K562 (cell line): Measurements from ENCODE around the gene CREG2. TPM values are rescaled to one million over a fixed set of nuclear protein-coding genes. Genes with fewer than 3 reads are reported as not detected.

Source experiments
- ATAC-seq: fragments of 200-7000 bp; cut with Tn5 transposase; 3 replicates; pipeline ENCODE4 v1.9.1; 2020; ENCODE audit warnings: moderate library complexity
- BruUV-seq: library from RNA; stranded (reverse); fragments of 400-500 nt; replicated peaks from 2 replicates; lab custom pipeline; 2021; lab: Mats Ljungman, UMichigan
- CTCF ChIA-PET: fragments of 300-600 bp; formaldehyde crosslinking; extraction: SDS; loops from one replicate; lab custom pipeline; 2021; ENCODE audit warnings: low intra/inter-chr PET ratio; lab: Yijun Ruan, JAX
- POLR2A ChIA-PET: fragments of 300-600, 350-650 bp; sonication (Branson Sonifier 250); formaldehyde crosslinking; extraction: SDS; loops from one replicate; lab custom pipeline; 2021; ENCODE audit warnings: antibody characterized with exemption, inconsistent platforms; lab: Yijun Ruan, JAX
- DNase-seq, 4 experiments: peaks; one replicate each; pipeline versions ENCODE4 v3.0.0 to v3.0.0-alpha.2; 2011 to 2018; ENCODE audit warnings: low spot score in 3 of 4, mixed read lengths in 3 of 4; ENCODE audit errors: extremely low read depth in 1 of 4
- FAIRE-seq: peaks from 2 replicates; lab custom pipeline; 2011; peaks lifted over from hg19 to GRCh38; lab: Jason Lieb, UNC
- H2AFZ ChIP-seq: 2 replicates; pipeline ENCODE4 v1.6.0; 2011; ENCODE audit warnings: low read depth, low read length, control low read depth, inconsistent platforms
- H3K27ac ChIP-seq: fragments of 200-600 bp; 3 replicates; pipeline ENCODE4 v1.8.0; 2011; ENCODE audit warnings: low read depth, mild to moderate bottlenecking, control low read depth, inconsistent platforms, low read length, moderate library complexity, mixed read lengths; ENCODE audit errors: extremely low read depth
- H3K27me3 ChIP-seq, 2 experiments: fragments of 300-600 bp in 1 of 2; 2 replicates in 1 of 2; 3 replicates in 1 of 2; pipeline versions ENCODE4 v1.6.0 to v1.8.0; 2011; ENCODE audit warnings: inconsistent platforms in 2 of 2, low read length in 2 of 2, mild to moderate bottlenecking in 1 of 2, mixed read lengths in 1 of 2, moderate library complexity in 1 of 2; ENCODE audit not compliant: control insufficient read depth in 2 of 2, insufficient read depth in 2 of 2
- H3K36me3 ChIP-seq: fragments of 300-600 bp; 3 replicates; pipeline ENCODE4 v1.8.0; 2011; ENCODE audit warnings: mild to moderate bottlenecking, low read length, inconsistent platforms; ENCODE audit not compliant: control insufficient read depth, insufficient read depth
- H3K4me1 ChIP-seq, 2 experiments: fragments of 200-600 bp in 1 of 2; replicated peaks in 1 of 2; 2 replicates in 1 of 2; 3 replicates in 1 of 2; pipeline versions ENCODE4 v1.5.1 to v1.8.0; 2011; ENCODE audit warnings: inconsistent platforms in 2 of 2, low read length in 2 of 2, mild to moderate bottlenecking in 1 of 2, mixed read lengths in 1 of 2, moderate library complexity in 1 of 2; ENCODE audit not compliant: control insufficient read depth in 2 of 2, insufficient read depth in 2 of 2
- H3K4me2 ChIP-seq: 2 replicates; pipeline ENCODE4 v1.6.1; 2011; ENCODE audit warnings: low read length, control low read depth, inconsistent platforms, mixed read lengths; ENCODE audit not compliant: insufficient read depth
- H3K4me3 ChIP-seq: fragments of 200-600 bp; sonication (generic), shearing (Covaris generic); 2 replicates; pipeline ENCODE4 v1.5.1; 2016; ENCODE audit warnings: control low read depth, inconsistent platforms
- H3K79me2 ChIP-seq: fragments of 200-600 bp; 3 replicates; pipeline ENCODE4 v1.8.0; 2011; ENCODE audit warnings: low read length, inconsistent platforms; ENCODE audit not compliant: control insufficient read depth, insufficient read depth
- H3K9ac ChIP-seq, 2 experiments: 2 replicates each; pipeline versions ENCODE4 v1.6.0 to v1.6.1; 2011; ENCODE audit warnings: low read depth in 2 of 2, low read length in 2 of 2, control low read depth in 1 of 2, inconsistent platforms in 1 of 2, mild to moderate bottlenecking in 1 of 2, mixed read lengths in 1 of 2; ENCODE audit not compliant: insufficient read depth in 1 of 2
- H3K9me1 ChIP-seq: one replicate; pipeline ENCODE4 v1.6.0; 2011; ENCODE audit warnings: inconsistent platforms, mild to moderate bottlenecking, low read length, moderate library complexity; ENCODE audit not compliant: control insufficient read depth, insufficient read depth
- H3K9me3 ChIP-seq: replicated peaks from 2 replicates; pipeline ENCODE4 v1.5.1; 2011; ENCODE audit warnings: low read depth, low read length, inconsistent platforms; ENCODE audit not compliant: control insufficient read depth, insufficient read depth
- H4K20me1 ChIP-seq: replicated peaks from 2 replicates; pipeline ENCODE4 v1.6.1; 2011; ENCODE audit warnings: low read length, inconsistent platforms, mixed read lengths; ENCODE audit not compliant: control insufficient read depth, insufficient read depth
- DIDO1 ChIP-seq: fragments of 450-650 bp; IDR thresholded peaks from 2 replicates; pipeline ENCODE4 v1.6.1; 2016; ENCODE audit warnings: low read depth, missing biosample characterization, missing genetic modification characterization
- E2F4 ChIP-seq: sonication (generic); formaldehyde crosslinking; IDR thresholded peaks from 2 replicates; pipeline ENCODE4 v1.8.0; 2022; ENCODE audit warnings: mild to moderate bottlenecking, low read depth, missing genetic modification reagents
- NFATC3 ChIP-seq: fragments of 450-650 bp; IDR thresholded peaks from 2 replicates; pipeline ENCODE4 v1.6.1; 2017; ENCODE audit warnings: mild to moderate bottlenecking
- NUFIP1 ChIP-seq: fragments of 450-650 bp; IDR thresholded peaks from 2 replicates; pipeline ENCODE4 v1.6.1; 2018; ENCODE audit not compliant: partially characterized antibody
- SMC3 ChIP-seq: conservative IDR thresholded peaks from 2 replicates; pipeline ENCODE4 v1.6.1; 2011; ENCODE audit warnings: low read depth, low read length, improper control_type of control experiment; ENCODE audit not compliant: insufficient read depth
- XRCC4 ChIP-seq: IDR thresholded peaks from one replicate; pipeline ENCODE4 v1.6.1; 2011; ENCODE audit not compliant: insufficient read depth, insufficient read length; ENCODE audit errors: extremely low read depth
- ZNF644 ChIP-seq: fragments of 200-800 bp; sonication (Bioruptor generic); IDR thresholded peaks from 2 replicates; pipeline ENCODE4 v1.6.1; 2016; ENCODE audit warnings: low read depth, missing genetic modification characterization, missing compliant biosample characterization
- WGBS: fragments of 100-300 bp; shearing (Covaris generic); methylation state at CpG from one replicate; pipeline ENCODE4 v1.1.6; 2016; ENCODE audit warnings: low coverage, mixed read lengths; ENCODE audit not compliant: insufficient coverage; ENCODE audit errors: missing lambda C conversion rate; 5-methylcytosine and 5-hydroxymethylcytosine counted together
- in situ Hi-C: fragments of 300-500 bp; cut with MboI; formaldehyde crosslinking; loops from 4 replicates; pipeline ENCODE4 v1.15.0; 2018; ENCODE audit warnings: inconsistent platforms, mixed read lengths
- intact Hi-C: fragments of 100-400 bp; cut with micrococcal nuclease; formaldehyde crosslinking; loops from 2 replicates; pipeline ENCODE4 v1.14.2; 2022
- polyA plus RNA-seq, 8 experiments: library from polyadenylated mRNA; depleted of rRNA in 4 of 8; stranded (reverse) in 5 of 8; unstranded in 3 of 8; fragments of >200 nt; fragmentation: Nextera tagmentation in 2 of 8; fragmentation: Illumina TruSeq in 1 of 8; extraction: Ambion mirVana in 2 of 8; extraction: Trizol in 1 of 8; gene quantifications; 2 replicates each; pipeline versions ENCODE4 v1.2.1 to v1.2.3, GENCODE V29; 2011 to 2014; ENCODE audit warnings: inconsistent platforms in 1 of 8, missing spikeins in 1 of 8
- total RNA-seq, 7 experiments: library from RNA; depleted of rRNA in 6 of 7; stranded (reverse); fragments of >200 nt in 6 of 7; fragmentation: Illumina TruSeq in 2 of 7; extraction: Trizol in 2 of 7; gene quantifications; 2 replicates each; pipeline versions ENCODE4 v1.2.1 to v1.2.3, GENCODE V29; 2011 to 2021; ENCODE audit warnings: low replicate concordance in 1 of 7
- TF ChIP-seq, protein P1 (sequence below): sonication (generic); formaldehyde crosslinking; IDR thresholded peaks from 2 replicates; pipeline ENCODE4 v1.8.0; 2022; ENCODE audit warnings: missing genetic modification reagents, mild to moderate bottlenecking, moderate library complexity, borderline replicate concordance
- TF ChIP-seq, protein P2 (sequence below): fragments of 200-800 bp; sonication (Bioruptor generic); IDR thresholded peaks from 2 replicates; pipeline ENCODE4 v1.6.1; 2017; ENCODE audit warnings: missing genetic modification characterization, missing compliant biosample characterization
- TF ChIP-seq, protein P3 (sequence below): sonication (generic); formaldehyde crosslinking; IDR thresholded peaks from 2 replicates; pipeline ENCODE4 v1.8.1; 2023; ENCODE audit warnings: mild to moderate bottlenecking, missing genetic modification reagents

Gene CREG2
- total and polyA plus RNA-seq, 9 of the 15 experiments (the other 6 are each of a cell fraction or from before 2014, with no cell fraction given), result not detected

DNA sequence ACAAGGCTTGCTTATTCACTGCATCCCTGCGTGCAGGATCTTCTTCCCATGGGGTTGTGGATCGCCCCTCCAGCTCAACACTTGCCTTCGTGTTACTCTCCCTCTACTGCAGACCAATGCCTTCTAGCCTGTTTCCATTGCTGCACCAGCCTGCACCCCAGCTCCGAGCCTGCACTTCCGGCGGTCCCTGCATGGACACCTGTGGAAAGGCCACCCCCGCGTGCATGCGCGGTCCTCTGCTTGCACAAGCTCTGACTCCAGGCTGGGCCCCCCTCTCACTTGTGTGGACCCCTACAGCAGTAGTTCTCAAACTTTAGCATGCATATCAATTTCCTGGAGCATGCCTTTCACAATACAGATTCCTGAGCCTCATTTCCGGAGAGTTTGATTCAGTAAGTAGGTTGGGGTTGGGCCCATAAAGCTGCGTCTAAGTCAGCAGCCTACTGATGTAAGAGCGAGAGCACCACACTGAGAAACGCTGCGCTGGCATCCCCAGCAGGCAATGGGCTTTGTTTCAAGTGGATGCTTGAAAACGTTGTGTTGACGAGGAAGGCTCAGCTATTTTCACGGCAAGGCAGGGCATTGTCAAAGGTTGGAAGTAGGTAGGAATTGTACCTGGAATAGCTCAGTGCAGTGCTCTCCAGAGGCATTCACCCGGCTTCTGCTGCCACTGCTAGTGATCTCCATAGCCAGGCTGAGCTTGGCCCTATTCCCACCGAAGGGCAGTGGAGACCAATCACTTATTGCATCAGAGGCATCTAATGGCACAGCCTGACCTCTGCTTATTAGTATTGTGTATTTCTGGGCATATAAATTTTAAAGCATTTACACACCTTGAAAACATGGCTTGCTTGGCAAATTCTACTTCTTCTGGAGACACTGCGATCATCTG lies 32.6 kb downstream of the CREG2 start:
- no peaks in the 10 kb centered on the region for H3K9me3 ChIP-seq
- 15% methylated on average over 21 of the region's 21 CpGs for WGBS
- H2AFZ ChIP-seq, result no peak overlapping the region
- no peaks in the 10 kb centered on the region for H3K79me2 ChIP-seq
- H3K9me1 ChIP-seq, result no peaks in the 10 kb centered on the region
- no peak overlapping the region for H3K4me3 ChIP-seq
- ChIA-PET CTCF (no interaction called here), POLR2A (no interaction called here)
- in situ Hi-C loops (no loop called here), intact Hi-C loops (no loop called here)
- H3K27ac ChIP-seq, result no peak overlapping the region
- H3K4me2 ChIP-seq, result no peak overlapping the region
- no peak for FAIRE-seq
- DNase-seq, result no peak
- H3K9ac ChIP-seq, result no peak overlapping the region
- no peaks in the 10 kb centered on the region for H4K20me1 ChIP-seq
- no peak for ATAC-seq
- BruUV-seq, result no TSS peak
- H3K36me3 ChIP-seq, result no peaks in the 10 kb centered on the region
- peaks cover 12 to 44% of the 10 kb centered on the region in 2 experiments; a peak in 3 of 5 replicates for H3K27me3 ChIP-seq
- peaks cover 0 to 4% of the 10 kb centered on the region in 2 experiments; a peak in 1 of 5 replicates for H3K4me1 ChIP-seq
- TF ChIP-seq XRCC4 (no peak), NFATC3 (no peak), SMC3 (no peak), DIDO1 (tag) (no peak), ZNF644 (no peak), NUFIP1 (no peak), E2F4 (CRISPR knock-in tag) (no peak)
- TF ChIP-seq, protein P1, sequence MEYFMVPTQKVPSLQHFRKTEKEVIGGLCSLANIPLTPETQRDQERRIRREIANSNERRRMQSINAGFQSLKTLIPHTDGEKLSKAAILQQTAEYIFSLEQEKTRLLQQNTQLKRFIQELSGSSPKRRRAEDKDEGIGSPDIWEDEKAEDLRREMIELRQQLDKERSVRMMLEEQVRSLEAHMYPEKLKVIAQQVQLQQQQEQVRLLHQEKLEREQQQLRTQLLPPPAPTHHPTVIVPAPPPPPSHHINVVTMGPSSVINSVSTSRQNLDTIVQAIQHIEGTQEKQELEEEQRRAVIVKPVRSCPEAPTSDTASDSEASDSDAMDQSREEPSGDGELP, result no peak
- TF ChIP-seq, protein P2, sequence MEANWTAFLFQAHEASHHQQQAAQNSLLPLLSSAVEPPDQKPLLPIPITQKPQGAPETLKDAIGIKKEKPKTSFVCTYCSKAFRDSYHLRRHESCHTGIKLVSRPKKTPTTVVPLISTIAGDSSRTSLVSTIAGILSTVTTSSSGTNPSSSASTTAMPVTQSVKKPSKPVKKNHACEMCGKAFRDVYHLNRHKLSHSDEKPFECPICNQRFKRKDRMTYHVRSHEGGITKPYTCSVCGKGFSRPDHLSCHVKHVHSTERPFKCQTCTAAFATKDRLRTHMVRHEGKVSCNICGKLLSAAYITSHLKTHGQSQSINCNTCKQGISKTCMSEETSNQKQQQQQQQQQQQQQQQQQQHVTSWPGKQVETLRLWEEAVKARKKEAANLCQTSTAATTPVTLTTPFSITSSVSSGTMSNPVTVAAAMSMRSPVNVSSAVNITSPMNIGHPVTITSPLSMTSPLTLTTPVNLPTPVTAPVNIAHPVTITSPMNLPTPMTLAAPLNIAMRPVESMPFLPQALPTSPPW (CRISPR knock-in tag), result no peak
- TF ChIP-seq, protein P3, sequence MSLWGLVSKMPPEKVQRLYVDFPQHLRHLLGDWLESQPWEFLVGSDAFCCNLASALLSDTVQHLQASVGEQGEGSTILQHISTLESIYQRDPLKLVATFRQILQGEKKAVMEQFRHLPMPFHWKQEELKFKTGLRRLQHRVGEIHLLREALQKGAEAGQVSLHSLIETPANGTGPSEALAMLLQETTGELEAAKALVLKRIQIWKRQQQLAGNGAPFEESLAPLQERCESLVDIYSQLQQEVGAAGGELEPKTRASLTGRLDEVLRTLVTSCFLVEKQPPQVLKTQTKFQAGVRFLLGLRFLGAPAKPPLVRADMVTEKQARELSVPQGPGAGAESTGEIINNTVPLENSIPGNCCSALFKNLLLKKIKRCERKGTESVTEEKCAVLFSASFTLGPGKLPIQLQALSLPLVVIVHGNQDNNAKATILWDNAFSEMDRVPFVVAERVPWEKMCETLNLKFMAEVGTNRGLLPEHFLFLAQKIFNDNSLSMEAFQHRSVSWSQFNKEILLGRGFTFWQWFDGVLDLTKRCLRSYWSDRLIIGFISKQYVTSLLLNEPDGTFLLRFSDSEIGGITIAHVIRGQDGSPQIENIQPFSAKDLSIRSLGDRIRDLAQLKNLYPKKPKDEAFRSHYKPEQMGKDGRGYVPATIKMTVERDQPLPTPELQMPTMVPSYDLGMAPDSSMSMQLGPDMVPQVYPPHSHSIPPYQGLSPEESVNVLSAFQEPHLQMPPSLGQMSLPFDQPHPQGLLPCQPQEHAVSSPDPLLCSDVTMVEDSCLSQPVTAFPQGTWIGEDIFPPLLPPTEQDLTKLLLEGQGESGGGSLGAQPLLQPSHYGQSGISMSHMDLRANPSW (CRISPR knock-in tag), result no peak
